K562 (cell line): ENCODE data around the gene FILIP1L. TPM values are rescaled to one million over a fixed set of nuclear protein-coding genes. Genes with fewer than 3 reads are reported as not detected.

Experiments
- ATAC-seq: fragments of 200-7000 bp; cut with Tn5 transposase; 3 replicates; pipeline ENCODE4 v1.9.1; 2020; ENCODE audit warnings: moderate library complexity
- BruUV-seq: library from RNA; stranded (reverse); fragments of 400-500 nt; replicated peaks from 2 replicates; lab custom pipeline; 2021; lab: Mats Ljungman, UMichigan
- CTCF ChIA-PET: fragments of 300-600 bp; formaldehyde crosslinking; extraction: SDS; loops from one replicate; lab custom pipeline; 2021; ENCODE audit warnings: low intra/inter-chr PET ratio; lab: Yijun Ruan, JAX
- POLR2A ChIA-PET: fragments of 300-600, 350-650 bp; sonication (Branson Sonifier 250); formaldehyde crosslinking; extraction: SDS; loops from one replicate; lab custom pipeline; 2021; ENCODE audit warnings: antibody characterized with exemption, inconsistent platforms; lab: Yijun Ruan, JAX
- DNase-seq, 4 experiments: peaks; one replicate each; pipeline versions ENCODE4 v3.0.0 to v3.0.0-alpha.2; 2011 to 2018; ENCODE audit warnings: low spot score in 3 of 4, mixed read lengths in 3 of 4; ENCODE audit errors: extremely low read depth in 1 of 4
- FAIRE-seq: peaks from 2 replicates; lab custom pipeline; 2011; peaks lifted over from hg19 to GRCh38; lab: Jason Lieb, UNC
- H2AFZ ChIP-seq: 2 replicates; pipeline ENCODE4 v1.6.0; 2011; ENCODE audit warnings: low read depth, low read length, control low read depth, inconsistent platforms
- H3K27ac ChIP-seq: fragments of 200-600 bp; 3 replicates; pipeline ENCODE4 v1.8.0; 2011; ENCODE audit warnings: low read depth, mild to moderate bottlenecking, control low read depth, inconsistent platforms, low read length, moderate library complexity, mixed read lengths; ENCODE audit errors: extremely low read depth
- H3K27me3 ChIP-seq, 2 experiments: fragments of 300-600 bp in 1 of 2; 2 replicates in 1 of 2; 3 replicates in 1 of 2; pipeline versions ENCODE4 v1.6.0 to v1.8.0; 2011; ENCODE audit warnings: inconsistent platforms in 2 of 2, low read length in 2 of 2, mild to moderate bottlenecking in 1 of 2, mixed read lengths in 1 of 2, moderate library complexity in 1 of 2; ENCODE audit not compliant: control insufficient read depth in 2 of 2, insufficient read depth in 2 of 2
- H3K36me3 ChIP-seq: fragments of 300-600 bp; 3 replicates; pipeline ENCODE4 v1.8.0; 2011; ENCODE audit warnings: mild to moderate bottlenecking, low read length, inconsistent platforms; ENCODE audit not compliant: control insufficient read depth, insufficient read depth
- H3K4me1 ChIP-seq, 2 experiments: fragments of 200-600 bp in 1 of 2; replicated peaks in 1 of 2; 2 replicates in 1 of 2; 3 replicates in 1 of 2; pipeline versions ENCODE4 v1.5.1 to v1.8.0; 2011; ENCODE audit warnings: inconsistent platforms in 2 of 2, low read length in 2 of 2, mild to moderate bottlenecking in 1 of 2, mixed read lengths in 1 of 2, moderate library complexity in 1 of 2; ENCODE audit not compliant: control insufficient read depth in 2 of 2, insufficient read depth in 2 of 2
- H3K4me2 ChIP-seq: 2 replicates; pipeline ENCODE4 v1.6.1; 2011; ENCODE audit warnings: low read length, control low read depth, inconsistent platforms, mixed read lengths; ENCODE audit not compliant: insufficient read depth
- H3K4me3 ChIP-seq: fragments of 200-600 bp; sonication (generic), shearing (Covaris generic); 2 replicates; pipeline ENCODE4 v1.5.1; 2016; ENCODE audit warnings: control low read depth, inconsistent platforms
- H3K79me2 ChIP-seq: fragments of 200-600 bp; 3 replicates; pipeline ENCODE4 v1.8.0; 2011; ENCODE audit warnings: low read length, inconsistent platforms; ENCODE audit not compliant: control insufficient read depth, insufficient read depth
- H3K9ac ChIP-seq, 2 experiments: 2 replicates each; pipeline versions ENCODE4 v1.6.0 to v1.6.1; 2011; ENCODE audit warnings: low read depth in 2 of 2, low read length in 2 of 2, control low read depth in 1 of 2, inconsistent platforms in 1 of 2, mild to moderate bottlenecking in 1 of 2, mixed read lengths in 1 of 2; ENCODE audit not compliant: insufficient read depth in 1 of 2
- H3K9me1 ChIP-seq: one replicate; pipeline ENCODE4 v1.6.0; 2011; ENCODE audit warnings: inconsistent platforms, mild to moderate bottlenecking, low read length, moderate library complexity; ENCODE audit not compliant: control insufficient read depth, insufficient read depth
- H3K9me3 ChIP-seq: replicated peaks from 2 replicates; pipeline ENCODE4 v1.5.1; 2011; ENCODE audit warnings: low read depth, low read length, inconsistent platforms; ENCODE audit not compliant: control insufficient read depth, insufficient read depth
- H4K20me1 ChIP-seq: replicated peaks from 2 replicates; pipeline ENCODE4 v1.6.1; 2011; ENCODE audit warnings: low read length, inconsistent platforms, mixed read lengths; ENCODE audit not compliant: control insufficient read depth, insufficient read depth
- DPF2 ChIP-seq: fragments of 450-650 bp; IDR thresholded peaks from 2 replicates; pipeline ENCODE4 v1.6.1; 2016
- EP300 ChIP-seq: IDR thresholded peaks from 2 replicates; pipeline ENCODE4 v1.6.1; 2012; ENCODE audit warnings: low read length, improper control_type of control experiment
- ILK ChIP-seq: fragments of 450-650 bp; IDR thresholded peaks from 2 replicates; pipeline ENCODE4 v1.6.1; 2016; ENCODE audit warnings: missing genetic modification characterization, low read depth, mild to moderate bottlenecking, missing compliant biosample characterization, moderate library complexity, borderline replicate concordance
- SETDB1 ChIP-seq: IDR thresholded peaks from one replicate; pipeline ENCODE4 v1.6.1; 2012; ENCODE audit warnings: low read length, control low read depth, inconsistent platforms
- SMARCA4 ChIP-seq: fragments of 450-650 bp; IDR thresholded peaks from 2 replicates; pipeline ENCODE4 v1.6.1; 2016
- STAT5A ChIP-seq: IDR thresholded peaks from 2 replicates; pipeline ENCODE4 v1.6.1; 2012; ENCODE audit warnings: low read length, inconsistent platforms, borderline replicate concordance
- ZNF133 ChIP-seq: fragments of 250-450 bp; sonication (Bioruptor Pico); IDR thresholded peaks from 2 replicates; pipeline ENCODE4 v1.4.0; 2020; ENCODE audit warnings: mild to moderate bottlenecking
- WGBS: fragments of 100-300 bp; shearing (Covaris generic); methylation state at CpG from one replicate; pipeline ENCODE4 v1.1.6; 2016; ENCODE audit warnings: low coverage, mixed read lengths; ENCODE audit not compliant: insufficient coverage; ENCODE audit errors: missing lambda C conversion rate; 5-methylcytosine and 5-hydroxymethylcytosine counted together
- in situ Hi-C: fragments of 300-500 bp; cut with MboI; formaldehyde crosslinking; loops from 4 replicates; pipeline ENCODE4 v1.15.0; 2018; ENCODE audit warnings: inconsistent platforms, mixed read lengths
- intact Hi-C: fragments of 100-400 bp; cut with micrococcal nuclease; formaldehyde crosslinking; loops from 2 replicates; pipeline ENCODE4 v1.14.2; 2022
- polyA plus RNA-seq, 8 experiments: library from polyadenylated mRNA; depleted of rRNA in 4 of 8; stranded (reverse) in 5 of 8; unstranded in 3 of 8; fragments of >200 nt; fragmentation: Nextera tagmentation in 2 of 8; fragmentation: Illumina TruSeq in 1 of 8; extraction: Ambion mirVana in 2 of 8; extraction: Trizol in 1 of 8; gene quantifications; 2 replicates each; pipeline versions ENCODE4 v1.2.1 to v1.2.3, GENCODE V29; 2011 to 2014; ENCODE audit warnings: inconsistent platforms in 1 of 8, missing spikeins in 1 of 8
- total RNA-seq, 7 experiments: library from RNA; depleted of rRNA in 6 of 7; stranded (reverse); fragments of >200 nt in 6 of 7; fragmentation: Illumina TruSeq in 2 of 7; extraction: Trizol in 2 of 7; gene quantifications; 2 replicates each; pipeline versions ENCODE4 v1.2.1 to v1.2.3, GENCODE V29; 2011 to 2021; ENCODE audit warnings: low replicate concordance in 1 of 7
- TF ChIP-seq, protein P1 (sequence below), 3 experiments: fragments of 200-800 bp in 1 of 3; fragments of 250-450 bp in 1 of 3; fragments of 450-650 bp in 1 of 3; sonication (Bioruptor Pico) in 1 of 3; sonication (Bioruptor generic) in 1 of 3; formaldehyde crosslinking in 1 of 3; IDR thresholded peaks; 2 replicates each; pipeline versions ENCODE4 v1.6.1 to v1.8.0; 2016 to 2022; ENCODE audit warnings: mild to moderate bottlenecking in 2 of 3, missing genetic modification characterization in 2 of 3, missing compliant biosample characterization in 1 of 3, moderate library complexity in 1 of 3
- TF ChIP-seq, protein P2 (sequence below), 2 experiments: IDR thresholded peaks in 1 of 2; conservative IDR thresholded peaks in 1 of 2; 2 replicates each; pipeline ENCODE4 v1.6.1; 2016; ENCODE audit warnings: low read depth in 2 of 2, mild to moderate bottlenecking in 1 of 2, missing compliant biosample characterization in 1 of 2, missing genetic modification characterization in 1 of 2, moderate library complexity in 1 of 2
- TF ChIP-seq, protein P3 (sequence below): sonication (generic); formaldehyde crosslinking; IDR thresholded peaks from 2 replicates; pipeline ENCODE4 v1.8.0; 2022; ENCODE audit warnings: mild to moderate bottlenecking, missing genetic modification reagents

Gene FILIP1L
- total and polyA plus RNA-seq, 9 of the 15 experiments (the other 6 are each of a cell fraction or from before 2014, with no cell fraction given): 0.50 to 2.1 (median 1.1) TPM

DNA sequence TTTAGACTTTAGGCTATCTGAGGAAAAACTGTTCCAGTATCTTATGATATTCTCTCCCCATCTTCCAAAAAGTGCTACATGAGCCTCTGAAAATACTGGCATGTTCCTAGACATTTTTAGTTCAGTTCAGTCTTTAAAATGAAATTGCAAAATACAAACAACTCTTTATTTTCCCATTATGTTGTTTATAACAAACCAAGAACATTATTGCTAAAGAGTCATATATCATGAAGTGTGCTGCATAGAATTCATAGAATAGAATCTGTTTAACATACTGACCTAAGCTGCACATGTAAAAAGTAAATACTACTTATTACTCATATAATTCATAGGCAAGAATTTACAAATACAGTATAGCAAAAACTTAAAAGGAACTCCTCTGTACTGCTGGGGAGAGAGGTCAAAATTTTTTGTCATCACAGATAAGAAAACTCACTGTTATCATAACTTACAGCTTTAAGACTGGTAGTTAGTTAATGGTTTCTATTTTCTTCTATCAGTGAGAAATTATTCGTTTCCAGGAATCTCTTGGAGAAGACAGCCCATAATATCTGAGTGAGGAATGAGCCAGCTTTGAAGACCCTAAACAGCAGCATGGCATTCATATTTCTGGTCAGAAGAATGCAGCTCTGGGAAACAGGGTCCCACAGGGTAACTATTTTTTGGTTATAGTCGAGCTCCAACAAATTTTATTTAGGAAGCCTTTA, 32.2 kb downstream of the FILIP1L start:
- no peaks in the 10 kb centered on the region for H3K9me3 ChIP-seq
- H3K4me3 ChIP-seq: no peak overlapping the region
- H3K4me2 ChIP-seq: peak overlapping the region; percentile 21
- no TSS peak for BruUV-seq
- H3K4me1 ChIP-seq: peaks cover 3 to 41% of the 10 kb centered on the region in 2 experiments; a peak in 4 of 5 replicates
- no peak overlapping the region for H2AFZ ChIP-seq
- H3K27me3 ChIP-seq: no peaks in the 10 kb centered on the region
- ChIA-PET POLR2A (no interaction called here), CTCF (no interaction called here)
- 0% methylated on average over 2 of the region's 2 CpGs for WGBS
- peaks cover 6% of the 10 kb centered on the region; the same call in 1 of the 3 replicates for H3K79me2 ChIP-seq
- peak overlapping the region; percentile 65 for H3K27ac ChIP-seq
- H4K20me1 ChIP-seq: no peaks in the 10 kb centered on the region
- FAIRE-seq: peak; percentile 80
- peak overlapping the region in 1 of 2 experiments; percentile 51; a peak in 1 of 4 replicates for H3K9ac ChIP-seq
- in situ Hi-C loops: no loop called here
- no peaks in the 10 kb centered on the region for H3K36me3 ChIP-seq
- DNase-seq: peak; percentile 19 to 57 (median 30)
- ATAC-seq: peak; percentile 50
- H3K9me1 ChIP-seq: no peaks in the 10 kb centered on the region
- intact Hi-C loops: no loop called here
- TF ChIP-seq SETDB1 (no peak), DPF2 (peak; percentile 73; the same call in 1 of the 2 replicates), ILK (tag) (no peak), SMARCA4 (peak; percentile 79), EP300 (peak; percentile 80; the same call in 1 of the 2 replicates), STAT5A (peak; percentile 68), ZNF133 (CRISPR knock-in tag) (no peak)
- TF ChIP-seq, protein P1, sequence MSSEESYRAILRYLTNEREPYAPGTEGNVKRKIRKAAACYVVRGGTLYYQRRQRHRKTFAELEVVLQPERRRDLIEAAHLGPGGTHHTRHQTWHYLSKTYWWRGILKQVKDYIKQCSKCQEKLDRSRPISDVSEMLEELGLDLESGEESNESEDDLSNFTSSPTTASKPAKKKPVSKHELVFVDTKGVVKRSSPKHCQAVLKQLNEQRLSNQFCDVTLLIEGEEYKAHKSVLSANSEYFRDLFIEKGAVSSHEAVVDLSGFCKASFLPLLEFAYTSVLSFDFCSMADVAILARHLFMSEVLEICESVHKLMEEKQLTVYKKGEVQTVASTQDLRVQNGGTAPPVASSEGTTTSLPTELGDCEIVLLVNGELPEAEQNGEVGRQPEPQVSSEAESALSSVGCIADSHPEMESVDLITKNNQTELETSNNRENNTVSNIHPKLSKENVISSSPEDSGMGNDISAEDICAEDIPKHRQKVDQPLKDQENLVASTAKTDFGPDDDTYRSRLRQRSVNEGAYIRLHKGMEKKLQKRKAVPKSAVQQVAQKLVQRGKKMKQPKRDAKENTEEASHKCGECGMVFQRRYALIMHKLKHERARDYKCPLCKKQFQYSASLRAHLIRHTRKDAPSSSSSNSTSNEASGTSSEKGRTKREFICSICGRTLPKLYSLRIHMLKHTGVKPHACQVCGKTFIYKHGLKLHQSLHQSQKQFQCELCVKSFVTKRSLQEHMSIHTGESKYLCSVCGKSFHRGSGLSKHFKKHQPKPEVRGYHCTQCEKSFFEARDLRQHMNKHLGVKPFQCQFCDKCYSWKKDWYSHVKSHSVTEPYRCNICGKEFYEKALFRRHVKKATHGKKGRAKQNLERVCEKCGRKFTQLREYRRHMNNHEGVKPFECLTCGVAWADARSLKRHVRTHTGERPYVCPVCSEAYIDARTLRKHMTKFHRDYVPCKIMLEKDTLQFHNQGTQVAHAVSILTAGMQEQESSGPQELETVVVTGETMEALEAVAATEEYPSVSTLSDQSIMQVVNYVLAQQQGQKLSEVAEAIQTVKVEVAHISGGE (CRISPR knock-in tag; IDR thresholded peaks at IDR 0.05): 0 out of 6 replicates have a peak, but pooled peaks of 1 of the 3 experiments have one; percentile 22
- TF ChIP-seq, protein P2, sequence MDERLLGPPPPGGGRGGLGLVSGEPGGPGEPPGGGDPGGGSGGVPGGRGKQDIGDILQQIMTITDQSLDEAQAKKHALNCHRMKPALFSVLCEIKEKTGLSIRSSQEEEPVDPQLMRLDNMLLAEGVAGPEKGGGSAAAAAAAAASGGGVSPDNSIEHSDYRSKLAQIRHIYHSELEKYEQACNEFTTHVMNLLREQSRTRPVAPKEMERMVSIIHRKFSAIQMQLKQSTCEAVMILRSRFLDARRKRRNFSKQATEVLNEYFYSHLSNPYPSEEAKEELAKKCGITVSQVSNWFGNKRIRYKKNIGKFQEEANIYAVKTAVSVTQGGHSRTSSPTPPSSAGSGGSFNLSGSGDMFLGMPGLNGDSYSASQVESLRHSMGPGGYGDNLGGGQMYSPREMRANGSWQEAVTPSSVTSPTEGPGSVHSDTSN (CRISPR knock-in tag; IDR thresholded peaks at IDR 0.05; ENCODE audit: low read depth): no peak
- TF ChIP-seq, protein P2 (tag; conservative IDR thresholded peaks at IDR 0.05; ENCODE audit: low read depth): no peak
- TF ChIP-seq, protein P3, sequence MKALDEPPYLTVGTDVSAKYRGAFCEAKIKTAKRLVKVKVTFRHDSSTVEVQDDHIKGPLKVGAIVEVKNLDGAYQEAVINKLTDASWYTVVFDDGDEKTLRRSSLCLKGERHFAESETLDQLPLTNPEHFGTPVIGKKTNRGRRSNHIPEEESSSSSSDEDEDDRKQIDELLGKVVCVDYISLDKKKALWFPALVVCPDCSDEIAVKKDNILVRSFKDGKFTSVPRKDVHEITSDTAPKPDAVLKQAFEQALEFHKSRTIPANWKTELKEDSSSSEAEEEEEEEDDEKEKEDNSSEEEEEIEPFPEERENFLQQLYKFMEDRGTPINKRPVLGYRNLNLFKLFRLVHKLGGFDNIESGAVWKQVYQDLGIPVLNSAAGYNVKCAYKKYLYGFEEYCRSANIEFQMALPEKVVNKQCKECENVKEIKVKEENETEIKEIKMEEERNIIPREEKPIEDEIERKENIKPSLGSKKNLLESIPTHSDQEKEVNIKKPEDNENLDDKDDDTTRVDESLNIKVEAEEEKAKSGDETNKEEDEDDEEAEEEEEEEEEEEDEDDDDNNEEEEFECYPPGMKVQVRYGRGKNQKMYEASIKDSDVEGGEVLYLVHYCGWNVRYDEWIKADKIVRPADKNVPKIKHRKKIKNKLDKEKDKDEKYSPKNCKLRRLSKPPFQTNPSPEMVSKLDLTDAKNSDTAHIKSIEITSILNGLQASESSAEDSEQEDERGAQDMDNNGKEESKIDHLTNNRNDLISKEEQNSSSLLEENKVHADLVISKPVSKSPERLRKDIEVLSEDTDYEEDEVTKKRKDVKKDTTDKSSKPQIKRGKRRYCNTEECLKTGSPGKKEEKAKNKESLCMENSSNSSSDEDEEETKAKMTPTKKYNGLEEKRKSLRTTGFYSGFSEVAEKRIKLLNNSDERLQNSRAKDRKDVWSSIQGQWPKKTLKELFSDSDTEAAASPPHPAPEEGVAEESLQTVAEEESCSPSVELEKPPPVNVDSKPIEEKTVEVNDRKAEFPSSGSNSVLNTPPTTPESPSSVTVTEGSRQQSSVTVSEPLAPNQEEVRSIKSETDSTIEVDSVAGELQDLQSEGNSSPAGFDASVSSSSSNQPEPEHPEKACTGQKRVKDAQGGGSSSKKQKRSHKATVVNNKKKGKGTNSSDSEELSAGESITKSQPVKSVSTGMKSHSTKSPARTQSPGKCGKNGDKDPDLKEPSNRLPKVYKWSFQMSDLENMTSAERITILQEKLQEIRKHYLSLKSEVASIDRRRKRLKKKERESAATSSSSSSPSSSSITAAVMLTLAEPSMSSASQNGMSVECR (CRISPR knock-in tag): no peak
